Prostate gland (tissue), 2 donors: Measurements from ENCODE around the gene SPATA3.

Source experiments
- CTCF ChIP-seq, 4 experiments: fragments of 200-600 bp in 2 of 4; fragments of 450-650 bp in 2 of 4; sonication (generic) in 2 of 4; IDR thresholded peaks; 1 replicate in 3 of 4; 2 replicates in 1 of 4; pipeline ENCODE4 v1.5.1; 2016 to 2019; ENCODE audit warnings: antibody characterized with exemption in 4 of 4, mild to moderate bottlenecking in 2 of 4, moderate library complexity in 2 of 4
- POLR2A ChIP-seq: fragments of 450-650 bp; IDR thresholded peaks from one replicate; pipeline ENCODE4 v1.6.1; 2016; ENCODE audit warnings: antibody characterized with exemption, mild to moderate bottlenecking

- no peak for TF ChIP-seq POLR2A
- no peak for TF ChIP-seq CTCF (IDR thresholded peaks at IDR 0.05)
Observed at GRCh38 chr2:231034291-231034882, 38.5 kb downstream of the SPATA3 start.
